ENCODE data around the gene DLGAP4.
A peak's percentile ranks its signal among the peaks of the same experiment; 100 is the strongest.
"Not testable (repeated sequence)": the region's sequence is repeated elsewhere in the genome, so short reads cannot be mapped to it uniquely, and the experiment has no call there.

The DLGAP4 gene

GRCh38 chr20:36462440-36463211 is 156.5 kb downstream of the DLGAP4 start:
- DNase-seq = no peak

- no peak for DNase-seq
Observed at GRCh38 chr20:36463212-36464061, 157.3 kb downstream of the DLGAP4 start.

- peak; percentile 53 for DNase-seq
Observed at GRCh38 chr20:36465109-36466080, 159.3 kb downstream of the DLGAP4 start.

GRCh38 chr20:36466089-36466488 is 159.9 kb downstream of the DLGAP4 start:
- DNase-seq = no peak

GRCh38 chr20:36467076-36467999 is 161.2 kb downstream of the DLGAP4 start:
- peak; percentile 45 to 55 for DNase-seq

- no peak for DNase-seq
Observed at GRCh38 chr20:36468149-36469000, 162.2 kb downstream of the DLGAP4 start.

GRCh38 chr20:36469973-36470372 is 163.8 kb downstream of the DLGAP4 start:
- no peak for DNase-seq

- no peak for DNase-seq
Observed at GRCh38 chr20:36471885-36472636, 165.9 kb downstream of the DLGAP4 start.

- DNase-seq = no peak
Observed at GRCh38 chr20:36472637-36473090, 166.5 kb downstream of the DLGAP4 start.

- no peak for DNase-seq
Observed at GRCh38 chr20:36473164-36473563, 167.0 kb downstream of the DLGAP4 start.

GRCh38 chr20:36474563-36474962 is 168.4 kb downstream of the DLGAP4 start:
- DNase-seq = no peak

- not testable (repeated sequence) for DNase-seq
Observed at GRCh38 chr20:36475054-36475453, 168.9 kb downstream of the DLGAP4 start.

GRCh38 chr20:36477475-36477874 is 171.3 kb downstream of the DLGAP4 start:
- DNase-seq = no peak

GRCh38 chr20:36478137-36478905 is 172.2 kb downstream of the DLGAP4 start:
- DNase-seq = no peak

- DNase-seq = no peak
Observed at GRCh38 chr20:36479938-36480337, 173.8 kb downstream of the DLGAP4 start.

- no peak for DNase-seq
Observed at GRCh38 chr20:36480456-36481048, 174.4 kb downstream of the DLGAP4 start.

- no peak for DNase-seq
Observed at GRCh38 chr20:36481380-36482043, 175.4 kb downstream of the DLGAP4 start.

- no peak for DNase-seq
Observed at GRCh38 chr20:36482044-36482473, 175.9 kb downstream of the DLGAP4 start.
